HG03108 (cell line): ENCODE data around the gene FAM120B.
"Not testable (repeated sequence)": the region's sequence is repeated elsewhere in the genome, so short reads cannot be mapped to it uniquely, and the experiment has no call there.

Experiments used
- ATAC-seq: cut with Tn5 transposase; IDR thresholded peaks from one replicate; pipeline ENCODE4 v1.9.1; 2021; ENCODE audit warnings: moderate library complexity; ENCODE audit not compliant: unreplicated experiment

Gene FAM120B

GRCh38 chr6:170378502-170378901, 71.9 kb downstream of the FAM120B start:
- no peak for ATAC-seq

DNA sequence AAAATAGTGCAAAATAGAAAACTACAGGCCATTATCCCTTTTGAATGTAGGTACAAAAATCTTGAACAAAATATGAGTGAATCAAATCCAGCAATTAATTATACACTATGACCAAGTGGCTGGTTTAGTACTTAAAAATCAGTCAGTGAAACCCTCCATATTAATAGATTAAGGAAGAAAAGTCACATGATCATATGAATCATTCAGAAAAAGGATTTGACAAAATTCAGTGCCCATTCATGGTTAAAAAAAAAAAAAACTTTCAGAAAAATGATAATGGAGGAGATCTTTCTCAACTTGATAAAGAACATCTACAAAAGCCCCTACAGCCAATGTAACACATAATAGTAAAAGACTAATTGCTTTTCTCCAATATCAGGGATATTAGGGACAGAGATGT, 75.0 kb downstream of the FAM120B start:
- no peak for ATAC-seq

DNA sequence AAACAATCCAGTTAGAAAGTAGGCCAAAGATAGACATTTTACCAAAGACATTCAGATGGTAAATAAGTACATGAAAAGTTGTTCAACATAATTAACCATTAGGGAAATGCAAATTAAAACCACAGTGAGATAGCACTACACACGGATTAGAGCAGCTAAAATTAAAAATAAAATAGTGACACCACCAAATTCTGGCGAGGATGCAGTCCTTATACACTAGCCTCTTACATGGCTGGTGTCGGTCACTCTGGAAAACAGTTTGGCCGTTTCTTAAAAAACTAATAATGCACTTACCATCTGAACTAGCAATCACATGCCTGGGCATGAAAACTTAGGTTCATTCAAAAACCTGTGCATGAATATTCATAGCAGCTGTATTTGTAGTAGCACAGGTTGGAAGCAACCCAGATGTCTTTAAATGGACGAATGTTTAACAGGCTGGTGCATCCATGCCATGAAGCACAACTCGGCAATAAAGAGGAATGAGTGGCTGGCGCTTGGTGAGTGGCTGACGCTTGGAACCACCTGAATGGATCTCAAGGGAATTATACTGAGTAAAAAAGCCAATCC, 77.0 kb downstream of the FAM120B start:
- no peak for ATAC-seq

- no peak for ATAC-seq
Observed at GRCh38 chr6:170385506-170385905, 78.9 kb downstream of the FAM120B start.

- ATAC-seq: no peak
Observed at GRCh38 chr6:170388113-170388512, 81.6 kb downstream of the FAM120B start.

GRCh38 chr6:170393033-170393432, 86.5 kb downstream of the FAM120B start:
- ATAC-seq: no peak

DNA sequence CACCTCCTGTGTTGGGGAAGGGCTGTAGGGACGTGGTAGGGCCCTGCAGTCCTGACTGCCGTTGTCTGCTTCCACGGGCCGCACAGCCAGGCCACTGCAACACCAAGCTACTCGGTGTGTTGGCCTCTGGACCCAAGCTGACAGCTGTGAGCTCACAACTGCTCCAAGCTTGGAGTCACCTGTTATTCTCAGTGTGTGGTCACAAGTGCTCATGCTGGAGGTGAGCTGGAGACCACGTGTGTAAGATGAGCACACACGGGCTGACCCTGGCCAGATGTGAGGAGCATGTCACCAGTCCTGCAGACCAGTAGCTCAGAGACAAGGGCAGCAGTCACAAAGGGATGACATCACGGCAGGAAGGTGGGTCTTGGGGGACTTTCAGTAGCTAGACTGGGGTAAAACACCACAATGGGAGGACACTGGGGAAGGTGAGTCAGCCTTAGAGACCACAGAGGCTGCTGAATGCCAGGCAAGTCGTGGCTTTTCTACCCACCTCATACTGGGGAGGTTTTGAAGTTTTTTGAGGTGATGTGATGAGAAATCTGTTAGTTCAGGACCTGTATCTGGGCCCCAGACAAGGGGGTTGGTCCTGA, 87.3 kb downstream of the FAM120B start:
- ATAC-seq: no peak

DNA sequence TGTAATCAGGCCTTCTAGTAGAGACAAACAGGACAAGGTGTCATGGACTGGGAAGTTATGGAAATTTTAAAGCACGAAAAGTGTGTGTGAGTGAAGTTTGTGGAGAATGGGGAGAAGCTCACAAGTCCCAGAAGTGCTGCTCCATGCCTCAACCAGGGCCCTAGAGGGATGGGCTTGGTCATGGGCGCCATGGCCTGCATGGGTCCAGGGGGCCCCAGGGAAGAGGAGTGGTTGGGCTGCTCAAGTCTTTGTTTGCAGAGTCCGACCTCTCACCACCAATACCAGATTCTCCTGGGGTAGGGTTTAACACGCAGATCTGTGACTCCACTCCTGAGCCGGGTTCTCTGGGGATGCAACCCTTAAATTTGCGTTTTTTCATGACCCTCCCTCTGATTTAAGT, 88.4 kb downstream of the FAM120B start:
- ATAC-seq: no peak

DNA sequence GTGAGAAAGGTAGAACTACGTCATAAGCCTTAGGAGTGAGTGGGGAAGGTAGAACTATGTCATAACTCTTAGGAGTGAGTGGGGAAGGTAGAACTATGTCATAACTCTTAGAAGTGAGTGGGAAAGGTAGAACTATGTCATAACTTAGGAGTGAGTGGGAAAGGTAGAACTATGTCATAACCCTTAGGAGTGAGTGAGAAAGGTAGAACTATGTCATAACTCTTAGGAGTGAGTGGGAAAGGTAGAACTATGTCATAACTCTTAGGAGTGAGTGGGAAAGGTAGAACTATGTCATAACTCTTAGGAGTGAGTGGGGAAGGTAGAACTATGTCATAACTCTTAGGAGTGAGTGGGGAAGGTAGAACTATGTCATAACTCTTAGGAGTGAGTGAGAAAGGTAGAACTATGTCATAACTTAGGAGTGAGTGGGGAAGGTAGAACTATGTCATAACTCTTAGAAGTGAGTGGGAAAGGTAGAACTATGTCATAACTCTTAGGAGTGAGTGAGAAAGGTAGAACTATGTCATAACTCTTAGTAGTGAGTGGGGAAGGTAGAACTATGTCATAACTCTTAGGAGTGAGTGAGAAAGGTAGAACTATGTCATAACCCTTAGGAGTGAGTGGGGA, 92.3 kb downstream of the FAM120B start:
- not testable (repeated sequence) for ATAC-seq

DNA sequence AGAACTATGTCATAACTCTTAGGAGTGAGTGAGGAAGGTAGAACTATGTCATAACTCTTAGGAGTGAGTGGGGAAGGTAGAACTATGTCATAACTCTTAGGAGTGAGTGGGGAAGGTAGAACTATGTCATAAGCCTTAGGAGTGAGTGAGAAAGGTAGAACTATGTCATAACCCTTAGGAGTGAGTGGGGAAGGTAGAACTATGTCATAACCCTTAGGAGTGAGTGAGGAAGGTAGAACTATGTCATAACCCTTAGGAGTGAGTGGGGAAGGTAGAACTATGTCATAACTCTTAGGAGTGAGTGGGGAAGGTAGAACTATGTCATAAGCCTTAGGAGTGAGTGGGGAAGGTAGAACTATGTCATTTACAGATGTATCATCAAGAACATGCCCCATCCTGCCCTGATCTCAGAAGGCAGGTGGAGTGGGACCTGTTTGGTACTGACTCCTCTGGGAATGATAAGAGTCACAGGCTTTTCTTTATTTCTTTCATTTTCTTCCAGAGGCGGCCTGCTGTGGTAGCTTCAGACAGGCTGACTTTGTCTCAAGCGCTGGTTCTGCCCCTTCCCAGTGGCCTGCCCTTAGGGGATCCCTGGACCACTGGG, 93.5 kb downstream of the FAM120B start:
- ATAC-seq: not testable (repeated sequence)

DNA sequence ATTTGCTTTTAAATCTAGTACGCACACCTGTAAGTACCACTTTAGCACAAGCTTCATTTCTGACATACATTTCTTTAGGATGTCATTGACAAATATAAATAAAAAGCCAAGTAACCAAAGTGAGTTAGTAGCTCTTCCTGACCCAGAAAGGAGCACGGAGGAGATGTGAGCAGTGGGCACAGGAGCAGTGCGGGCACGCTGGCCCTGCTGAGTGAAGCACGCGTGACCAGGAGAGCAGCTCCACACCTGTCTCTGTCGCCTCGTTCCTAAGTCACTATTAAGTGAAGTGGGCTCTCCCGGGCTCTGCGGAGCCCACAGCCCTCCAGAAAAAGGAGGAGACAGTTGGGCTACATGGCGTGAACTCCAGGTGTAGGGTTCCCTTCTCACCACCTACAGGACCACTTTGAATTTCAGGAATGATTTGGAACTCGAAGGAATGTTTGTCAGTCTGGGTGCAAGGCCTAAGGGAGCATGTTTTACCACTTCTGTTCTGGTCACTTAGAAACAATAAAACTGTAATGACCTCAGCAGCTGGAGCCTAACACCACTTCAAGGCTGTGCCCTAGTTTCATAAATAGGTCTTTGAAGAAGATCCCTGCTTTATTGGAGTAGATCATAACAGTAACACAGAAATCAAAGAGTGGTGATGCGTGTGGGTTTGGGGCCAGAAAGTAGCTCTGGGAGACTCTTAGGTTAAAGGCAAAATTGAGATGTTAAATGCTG, 95.9 kb downstream of the FAM120B start:
- no peak for ATAC-seq

DNA sequence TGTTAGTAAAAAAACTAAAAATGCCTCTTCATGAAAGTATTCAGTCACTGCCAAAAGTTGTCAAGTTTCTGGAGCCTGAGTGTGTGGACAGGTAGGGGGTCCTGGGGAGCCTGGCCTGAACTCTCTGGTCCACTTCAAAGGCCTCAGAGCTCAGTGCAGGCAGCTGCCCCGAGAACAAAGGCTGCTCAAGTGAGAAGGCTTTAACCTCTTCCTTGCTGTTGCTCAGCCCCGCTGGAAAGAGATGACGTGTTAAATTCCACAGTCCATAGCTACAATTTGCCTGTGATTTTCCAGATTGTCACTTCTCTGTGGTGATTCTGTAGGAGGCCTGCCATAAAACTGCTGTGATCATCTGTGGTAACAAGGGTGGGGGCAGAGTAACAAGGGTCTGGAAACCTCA, 96.9 kb downstream of the FAM120B start:
- no peak for ATAC-seq

DNA sequence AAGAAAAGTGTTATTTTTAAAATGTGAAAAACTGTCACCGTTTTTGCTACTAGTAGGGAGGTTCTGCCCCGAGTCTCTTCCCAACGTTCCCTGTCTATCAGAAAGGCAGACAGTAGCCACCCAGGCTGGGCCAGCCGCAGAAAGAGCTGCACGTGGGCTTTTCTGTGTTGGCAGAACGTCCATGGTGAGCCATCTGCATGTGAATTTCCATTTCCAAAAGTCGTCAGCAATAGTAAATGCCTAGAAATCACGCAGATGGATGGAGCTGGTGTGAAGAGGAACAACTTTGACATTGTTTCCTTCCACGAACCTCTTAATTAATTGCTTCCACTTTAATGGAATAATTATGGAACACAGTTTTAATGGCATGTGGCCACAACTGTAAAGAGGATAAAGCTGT, 97.5 kb downstream of the FAM120B start:
- ATAC-seq: no peak

GRCh38 chr6:170404697-170405096, 98.1 kb downstream of the FAM120B start:
- no peak for ATAC-seq

DNA sequence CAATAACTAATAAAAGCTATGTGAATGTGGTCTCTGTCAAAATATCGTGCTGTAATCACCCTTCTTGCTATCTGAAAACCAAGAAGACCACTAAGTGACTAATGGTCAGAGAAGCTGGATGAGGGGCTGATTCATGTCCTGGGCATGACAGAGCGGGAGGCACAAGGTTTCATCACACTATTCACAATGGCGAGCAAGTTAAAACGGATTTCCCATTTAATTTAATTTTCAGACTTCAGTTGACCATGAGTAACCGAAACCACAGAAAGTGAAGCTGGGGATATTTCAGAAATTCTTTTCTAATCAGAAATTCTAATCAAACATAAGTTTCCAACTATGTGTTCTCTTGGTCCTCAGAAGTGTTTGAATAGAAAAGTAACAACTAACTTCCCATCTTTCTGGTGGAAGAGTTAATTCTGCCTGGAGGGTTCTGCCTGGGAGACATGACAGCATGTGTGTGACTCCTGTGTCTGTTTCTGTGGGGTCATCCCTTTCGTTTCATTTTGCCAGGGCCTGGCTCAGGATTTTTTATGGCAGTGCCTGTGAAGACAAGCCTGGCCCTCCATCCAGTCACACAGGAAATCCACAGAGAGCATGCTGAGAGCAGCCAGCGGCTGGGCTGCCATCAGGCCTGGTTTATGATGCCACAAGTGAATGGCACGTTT, 98.9 kb downstream of the FAM120B start:
- no peak for ATAC-seq

DNA sequence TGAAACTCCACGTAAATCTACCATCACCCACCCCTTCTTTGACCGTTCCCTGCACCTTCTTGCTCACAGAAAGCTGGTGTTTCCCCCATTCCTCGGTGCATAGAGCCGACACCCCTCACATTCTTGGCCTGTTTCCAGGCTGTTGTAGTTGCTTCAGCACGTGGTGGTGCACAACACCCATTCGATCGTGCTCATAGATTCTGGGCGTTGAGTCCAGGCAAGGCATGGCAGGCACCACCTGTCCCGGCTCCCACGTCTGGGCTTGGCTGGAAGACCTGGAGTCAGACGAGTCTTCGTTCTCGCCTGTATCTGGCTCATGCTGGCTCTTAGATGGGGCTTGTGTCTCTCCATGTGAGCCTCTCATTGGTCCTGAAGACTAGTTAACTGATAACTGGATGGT, 100.6 kb downstream of the FAM120B start:
- no peak for ATAC-seq

GRCh38 chr6:170407932-170408331, 101.4 kb downstream of the FAM120B start:
- ATAC-seq: no peak

DNA sequence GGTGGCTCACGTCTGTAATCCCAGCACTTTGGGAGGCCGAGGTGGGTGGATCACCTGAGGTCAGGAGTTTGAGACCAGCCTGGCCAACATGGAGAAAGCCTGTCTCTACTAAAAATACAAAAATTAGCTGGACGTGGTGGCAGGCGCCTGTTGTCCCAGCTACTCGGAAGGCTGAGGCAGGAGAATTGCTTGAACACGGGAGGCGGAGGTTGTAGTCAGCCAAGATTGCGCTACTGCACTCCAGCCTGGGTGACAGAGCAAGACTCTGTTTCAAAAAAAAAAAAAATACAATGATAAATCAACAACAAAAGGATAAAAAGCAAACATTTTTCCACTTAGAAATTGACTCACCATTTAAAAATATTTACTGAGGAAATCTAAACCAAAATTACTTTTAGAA, 103.2 kb downstream of the FAM120B start:
- not testable (repeated sequence) for ATAC-seq

GRCh38 chr6:170410241-170410640, 103.7 kb downstream of the FAM120B start:
- no peak for ATAC-seq

- no peak for ATAC-seq
Observed at GRCh38 chr6:170415318-170415717, 108.8 kb downstream of the FAM120B start.

DNA sequence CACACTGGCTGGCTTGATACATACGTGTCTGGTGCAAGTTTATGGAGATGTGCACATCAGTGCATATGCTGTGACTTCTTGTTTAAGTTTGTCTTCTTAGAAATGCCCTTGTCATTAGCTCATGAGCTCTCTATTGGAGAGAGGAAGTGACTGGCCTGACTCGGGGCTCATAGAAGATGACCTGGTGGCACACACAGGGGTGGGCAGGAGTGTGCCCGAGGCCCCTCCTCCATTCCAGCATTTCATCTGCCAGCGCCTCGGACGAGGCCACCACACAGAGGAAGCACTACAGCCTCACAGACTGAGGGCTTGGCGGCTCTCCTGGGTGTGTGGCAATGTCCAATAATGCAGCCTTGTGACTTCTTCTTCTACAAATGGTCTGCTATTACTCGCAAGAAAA, 109.7 kb downstream of the FAM120B start:
- ATAC-seq: no peak
